Stimulated activated naive CD4-positive, alpha-beta T cell treated with Interleukin-2 at 50 U/mL for 16 hours (primary cell): ENCODE data around the gene ASXL2.
"Not testable (repeated sequence)": the region's sequence is repeated elsewhere in the genome, so short reads cannot be mapped to it uniquely, and the experiment has no call there.

ENCODE experiments used
- DNase-seq: peaks from one replicate; lab custom pipeline; 2025; lab: John Stamatoyannopoulos, UW

Gene ASXL2

GRCh38 chr2:25736899-25737515 lies 141.3 kb downstream of the ASXL2 start:
- DNase-seq = no peak

- no peak for DNase-seq
Observed at GRCh38 chr2:25735835-25736234, 142.5 kb downstream of the ASXL2 start.

- no peak for DNase-seq
Observed at GRCh38 chr2:25728559-25728958, 149.7 kb downstream of the ASXL2 start.

- DNase-seq = no peak
Observed at GRCh38 chr2:25726522-25726921, 151.8 kb downstream of the ASXL2 start.

GRCh38 chr2:25725877-25726276 lies 152.4 kb downstream of the ASXL2 start:
- no peak for DNase-seq

GRCh38 chr2:25724756-25725155 lies 153.5 kb downstream of the ASXL2 start:
- DNase-seq = no peak

- no peak for DNase-seq
Observed at GRCh38 chr2:25722224-25722623, 156.1 kb downstream of the ASXL2 start.

- DNase-seq = no peak
Observed at GRCh38 chr2:25720575-25720974, 157.7 kb downstream of the ASXL2 start.

GRCh38 chr2:25714740-25715139 lies 163.5 kb downstream of the ASXL2 start:
- DNase-seq = no peak

GRCh38 chr2:25712455-25712854 lies 165.8 kb downstream of the ASXL2 start:
- no peak for DNase-seq

- DNase-seq = no peak
Observed at GRCh38 chr2:25711675-25712354, 166.5 kb downstream of the ASXL2 start.

GRCh38 chr2:25710750-25711149 lies 167.5 kb downstream of the ASXL2 start:
- no peak for DNase-seq

- DNase-seq = no peak
Observed at GRCh38 chr2:25709349-25709748, 168.9 kb downstream of the ASXL2 start.

GRCh38 chr2:25707927-25708590 lies 170.2 kb downstream of the ASXL2 start:
- DNase-seq = no peak

- not testable (repeated sequence) for DNase-seq
Observed at GRCh38 chr2:25705575-25705974, 172.7 kb downstream of the ASXL2 start.

- no peak for DNase-seq
Observed at GRCh38 chr2:25701801-25702200, 176.5 kb downstream of the ASXL2 start.

GRCh38 chr2:25700221-25700660 lies 178.0 kb downstream of the ASXL2 start:
- DNase-seq = no peak

GRCh38 chr2:25699216-25699615 lies 179.1 kb downstream of the ASXL2 start:
- no peak for DNase-seq

- DNase-seq = no peak
Observed at GRCh38 chr2:25698752-25699151, 179.5 kb downstream of the ASXL2 start.

GRCh38 chr2:25697559-25698341 lies 180.5 kb downstream of the ASXL2 start:
- no peak for DNase-seq

- no peak for DNase-seq
Observed at GRCh38 chr2:25692737-25693445, 185.4 kb downstream of the ASXL2 start.

- DNase-seq = no peak
Observed at GRCh38 chr2:25692143-25692542, 186.1 kb downstream of the ASXL2 start.
